HUES64 (cell line): ENCODE results near the gene TKT.

ENCODE experiments used
- H3K27ac ChIP-seq: 2 replicates; pipeline ENCODE4 v1.7.0; 2013; ENCODE audit warnings: low read depth, low read length, inconsistent platforms
- H3K27me3 ChIP-seq: 2 replicates; pipeline ENCODE4 v1.6.1; 2013; ENCODE audit warnings: mild to moderate bottlenecking, low read length; ENCODE audit not compliant: insufficient read depth
- H3K36me3 ChIP-seq: 2 replicates; pipeline ENCODE4 v1.6.1; 2013; ENCODE audit warnings: mild to moderate bottlenecking, low read length; ENCODE audit not compliant: insufficient read depth
- H3K4me1 ChIP-seq: 2 replicates; pipeline ENCODE4 v1.6.1; 2013; ENCODE audit warnings: mild to moderate bottlenecking, low read length, moderate library complexity; ENCODE audit not compliant: insufficient read depth
- H3K4me3 ChIP-seq: 2 replicates; pipeline ENCODE4 v1.5.1; 2013; ENCODE audit warnings: mild to moderate bottlenecking, low read length, moderate library complexity
- H3K9ac ChIP-seq: 2 replicates; pipeline ENCODE4 v1.6.1; 2013; ENCODE audit warnings: mild to moderate bottlenecking, low read depth, low read length
- H3K9me3 ChIP-seq: 2 replicates; pipeline ENCODE4 v1.6.1; 2013; ENCODE audit warnings: low read depth, low read length; ENCODE audit not compliant: insufficient read depth
- WGBS: fragments of 150-250, 120-280 bp; methylation state at CpG from one replicate; pipeline ENCODE4 v1.1.7; 2013; ENCODE audit warnings: missing lambda C conversion rate; 5-methylcytosine and 5-hydroxymethylcytosine counted together

The TKT gene

GRCh38 chr3:53202331-53203015 lies 53.3 kb downstream of the TKT start:
- Histone ChIP-seq H3K27me3 (no peaks in the 10 kb centered on the region), H3K9me3 (no peaks in the 10 kb centered on the region), H3K4me1 (no peaks in the 10 kb centered on the region), H3K4me3 (no peak overlapping the region), H3K27ac (no peak overlapping the region), H3K9ac (no peak overlapping the region), H3K36me3 (no peaks in the 10 kb centered on the region)
- WGBS: 82% methylated on average over 14 of the region's 14 CpGs

- no peaks in the 10 kb centered on the region for H3K9me3 ChIP-seq
- no peaks in the 10 kb centered on the region for H3K4me1 ChIP-seq
- no peak overlapping the region for H3K27ac ChIP-seq
- no peaks in the 10 kb centered on the region for H3K27me3 ChIP-seq
- H3K9ac ChIP-seq: no peak overlapping the region
- H3K4me3 ChIP-seq: no peak overlapping the region
- WGBS: 88% methylated on average over 19 of the region's 19 CpGs
- no peaks in the 10 kb centered on the region for H3K36me3 ChIP-seq
Measured at GRCh38 chr3:53200501-53201498, 55.0 kb downstream of the TKT start.

- WGBS: 84% methylated on average over 3 of the region's 3 CpGs
Measured at GRCh38 chr3:53199834-53200233, 56.0 kb downstream of the TKT start.

GRCh38 chr3:53198996-53199395 lies 56.8 kb downstream of the TKT start:
- Histone ChIP-seq H3K36me3 (no peaks in the 10 kb centered on the region), H3K27me3 (no peaks in the 10 kb centered on the region), H3K4me3 (no peak overlapping the region), H3K9me3 (no peaks in the 10 kb centered on the region), H3K4me1 (peaks cover 5% of the 10 kb centered on the region), H3K9ac (no peak overlapping the region), H3K27ac (no peak overlapping the region)
- 90% methylated on average over 7 of the region's 7 CpGs for WGBS

More at GRCh38 chr3:53199834-53200233, 56.0 kb downstream of the TKT start:
- H3K4me3 ChIP-seq: no peak overlapping the region
- H3K36me3 ChIP-seq: no peaks in the 10 kb centered on the region
- no peaks in the 10 kb centered on the region for H3K27me3 ChIP-seq
- no peaks in the 10 kb centered on the region for H3K4me1 ChIP-seq
- no peak overlapping the region for H3K9ac ChIP-seq
- H3K9me3 ChIP-seq: no peaks in the 10 kb centered on the region
- no peak overlapping the region for H3K27ac ChIP-seq

- Histone ChIP-seq H3K4me3 (no peak overlapping the region), H3K36me3 (no peaks in the 10 kb centered on the region), H3K27me3 (no peaks in the 10 kb centered on the region), H3K9me3 (no peaks in the 10 kb centered on the region), H3K27ac (no peak overlapping the region), H3K9ac (no peak overlapping the region), H3K4me1 (peaks cover 9% of the 10 kb centered on the region)
- WGBS: 76% methylated on average over 10 of the region's 10 CpGs
Measured at GRCh38 chr3:53198256-53198977, 57.4 kb downstream of the TKT start.

- Histone ChIP-seq H3K27ac (no peak overlapping the region), H3K4me1 (peaks cover 9% of the 10 kb centered on the region), H3K36me3 (no peaks in the 10 kb centered on the region), H3K9ac (peak overlapping the region; percentile 13; the same call in 1 of the 2 replicates), H3K4me3 (no peak overlapping the region), H3K9me3 (no peaks in the 10 kb centered on the region), H3K27me3 (no peaks in the 10 kb centered on the region)
- 58% methylated on average over 17 of the region's 17 CpGs for WGBS
Measured at GRCh38 chr3:53196575-53197407, 59.0 kb downstream of the TKT start.

GRCh38 chr3:53195602-53196574 lies 59.9 kb downstream of the TKT start:
- Histone ChIP-seq H3K4me1 (peaks cover 9% of the 10 kb centered on the region), H3K27me3 (no peaks in the 10 kb centered on the region), H3K9ac (no peak overlapping the region), H3K9me3 (no peaks in the 10 kb centered on the region), H3K36me3 (no peaks in the 10 kb centered on the region), H3K4me3 (no peak overlapping the region), H3K27ac (no peak overlapping the region)
- WGBS: 32% methylated on average over 34 of the region's 36 CpGs

- no peaks in the 10 kb centered on the region for H3K9me3 ChIP-seq
- no peak overlapping the region for H3K4me3 ChIP-seq
- no peaks in the 10 kb centered on the region for H3K27me3 ChIP-seq
- no peak overlapping the region for H3K27ac ChIP-seq
- no peaks in the 10 kb centered on the region for H3K36me3 ChIP-seq
- 94% methylated on average over 10 of the region's 10 CpGs for WGBS
- H3K9ac ChIP-seq: no peak overlapping the region
- H3K4me1 ChIP-seq: peaks cover 9% of the 10 kb centered on the region
Measured at GRCh38 chr3:53195066-53195450, 60.8 kb downstream of the TKT start.

GRCh38 chr3:53194210-53195065 lies 61.4 kb downstream of the TKT start:
- no peak overlapping the region for H3K4me3 ChIP-seq
- H3K36me3 ChIP-seq: no peaks in the 10 kb centered on the region
- no peaks in the 10 kb centered on the region for H3K9me3 ChIP-seq
- no peaks in the 10 kb centered on the region for H3K27me3 ChIP-seq
- 63% methylated on average over 14 of the region's 14 CpGs for WGBS
- no peak overlapping the region for H3K9ac ChIP-seq
- peaks cover 9% of the 10 kb centered on the region for H3K4me1 ChIP-seq
- no peak overlapping the region for H3K27ac ChIP-seq
